Measurements from ENCODE around the gene UQCR11. TPM values are rescaled to one million over a fixed set of nuclear protein-coding genes. Genes with fewer than 3 reads are reported as not detected.

UQCR11 gene
- total and polyA plus RNA-seq, 8 donors = 32.2 to 659 (median 153) TPM

DNA sequence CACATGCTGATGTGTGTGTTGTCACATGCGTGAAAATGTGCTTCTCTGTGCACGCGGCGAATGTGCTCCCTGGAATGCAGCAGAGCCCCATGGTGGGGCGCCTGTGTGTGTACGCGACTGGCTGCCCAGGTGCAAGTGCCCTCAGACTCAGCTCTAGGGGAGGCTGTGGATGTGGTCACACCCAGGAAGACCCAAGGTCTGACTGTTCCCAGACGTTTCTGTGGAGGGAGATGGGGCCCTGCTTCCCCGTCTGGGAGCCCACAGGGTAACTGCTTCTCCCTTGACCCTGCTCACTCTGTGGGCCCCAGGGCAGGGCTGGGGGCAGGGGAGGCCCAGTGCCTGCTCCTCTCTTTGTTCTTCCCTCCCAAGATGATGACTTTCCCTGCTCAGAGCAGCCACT lies 7.9 kb upstream of the UQCR11 start:
- peaks cover 44 to 83% (median 78%) of the 10 kb centered on the region in 4 donors for H3K36me3 ChIP-seq
- H3K27me3 ChIP-seq = no peaks in the 10 kb centered on the region
- H3K4me1 ChIP-seq = peaks cover 0 to 8% (median 3%) of the 10 kb centered on the region in 4 donors
- H3K9me3 ChIP-seq = no peaks in the 10 kb centered on the region
- intact Hi-C loops (cut with DNase I; ENCODE audit: low total_unique reads) = loop anchor here (5.0 kb wide), 1 partner anchor 34 kb away; no protein-coding TSS in a partner anchor
- DNase-seq = no peak
- TF ChIP-seq EP300 (IDR thresholded peaks at IDR 0.05) (no peak), POLR2AphosphoS5 (IDR thresholded peaks at IDR 0.05) (no peak), POLR2A (IDR thresholded peaks at IDR 0.05) (no peak)
- TF ChIP-seq, protein P1, sequence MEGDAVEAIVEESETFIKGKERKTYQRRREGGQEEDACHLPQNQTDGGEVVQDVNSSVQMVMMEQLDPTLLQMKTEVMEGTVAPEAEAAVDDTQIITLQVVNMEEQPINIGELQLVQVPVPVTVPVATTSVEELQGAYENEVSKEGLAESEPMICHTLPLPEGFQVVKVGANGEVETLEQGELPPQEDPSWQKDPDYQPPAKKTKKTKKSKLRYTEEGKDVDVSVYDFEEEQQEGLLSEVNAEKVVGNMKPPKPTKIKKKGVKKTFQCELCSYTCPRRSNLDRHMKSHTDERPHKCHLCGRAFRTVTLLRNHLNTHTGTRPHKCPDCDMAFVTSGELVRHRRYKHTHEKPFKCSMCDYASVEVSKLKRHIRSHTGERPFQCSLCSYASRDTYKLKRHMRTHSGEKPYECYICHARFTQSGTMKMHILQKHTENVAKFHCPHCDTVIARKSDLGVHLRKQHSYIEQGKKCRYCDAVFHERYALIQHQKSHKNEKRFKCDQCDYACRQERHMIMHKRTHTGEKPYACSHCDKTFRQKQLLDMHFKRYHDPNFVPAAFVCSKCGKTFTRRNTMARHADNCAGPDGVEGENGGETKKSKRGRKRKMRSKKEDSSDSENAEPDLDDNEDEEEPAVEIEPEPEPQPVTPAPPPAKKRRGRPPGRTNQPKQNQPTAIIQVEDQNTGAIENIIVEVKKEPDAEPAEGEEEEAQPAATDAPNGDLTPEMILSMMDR (IDR thresholded peaks at IDR 0.05) = no peak
- no peak overlapping the region for H3K4me3 ChIP-seq
- 77 to 88% (median 84%) methylated on average over 9 of the region's 9 CpGs for WGBS, 5 donors
- H3K27ac ChIP-seq = no peak overlapping the region

- no peak overlapping the region for H3K4me3 ChIP-seq
- TF ChIP-seq POLR2AphosphoS5 (IDR thresholded peaks at IDR 0.05) (no peak), EP300 (IDR thresholded peaks at IDR 0.05) (no peak), POLR2A (IDR thresholded peaks at IDR 0.05) (no peak)
- intact Hi-C loops (cut with DNase I; ENCODE audit: low total_unique reads) = loop anchor here (5.0 kb wide), 1 partner anchor 35 kb away; no protein-coding TSS in a partner anchor
- no peak overlapping the region for H3K27ac ChIP-seq
- H3K27me3 ChIP-seq = no peaks in the 10 kb centered on the region
- DNase-seq = no peak
- no peaks in the 10 kb centered on the region for H3K9me3 ChIP-seq
- H3K4me1 ChIP-seq = peaks cover 0 to 8% (median 3%) of the 10 kb centered on the region in 4 donors
- H3K36me3 ChIP-seq = peaks cover 44 to 75% (median 71%) of the 10 kb centered on the region in 4 donors
- WGBS, 5 donors = 92 to 96% (median 95%) methylated on average over 39 of the region's 39 CpGs
Measured at GRCh38 chr19:1612114-1613086, 7.1 kb upstream of the UQCR11 start.

GRCh38 chr19:1611353-1611752 lies 6.1 kb upstream of the UQCR11 start:
- no peaks in the 10 kb centered on the region for H3K27me3 ChIP-seq
- peaks cover 2 to 13% (median 3%) of the 10 kb centered on the region in 4 donors for H3K4me1 ChIP-seq
- no peak overlapping the region for H3K4me3 ChIP-seq
- WGBS, 5 donors = 87 to 96% (median 94%) methylated on average over 15 of the region's 15 CpGs
- H3K9me3 ChIP-seq = no peaks in the 10 kb centered on the region
- TF ChIP-seq, protein P1 (IDR thresholded peaks at IDR 0.05) = no peak
- TF ChIP-seq EP300 (IDR thresholded peaks at IDR 0.05) = no peak
- no peak for TF ChIP-seq POLR2AphosphoS5 (IDR thresholded peaks at IDR 0.05)
- no peak for TF ChIP-seq POLR2A (IDR thresholded peaks at IDR 0.05)
- intact Hi-C loops (cut with DNase I; ENCODE audit: low total_unique reads) = loop anchor here (5.0 kb wide), 1 partner anchor 36 kb away; no protein-coding TSS in a partner anchor
- H3K27ac ChIP-seq = no peak overlapping the region
- peaks cover 44 to 68% (median 66%) of the 10 kb centered on the region in 4 donors for H3K36me3 ChIP-seq
- DNase-seq = no peak

DNA sequence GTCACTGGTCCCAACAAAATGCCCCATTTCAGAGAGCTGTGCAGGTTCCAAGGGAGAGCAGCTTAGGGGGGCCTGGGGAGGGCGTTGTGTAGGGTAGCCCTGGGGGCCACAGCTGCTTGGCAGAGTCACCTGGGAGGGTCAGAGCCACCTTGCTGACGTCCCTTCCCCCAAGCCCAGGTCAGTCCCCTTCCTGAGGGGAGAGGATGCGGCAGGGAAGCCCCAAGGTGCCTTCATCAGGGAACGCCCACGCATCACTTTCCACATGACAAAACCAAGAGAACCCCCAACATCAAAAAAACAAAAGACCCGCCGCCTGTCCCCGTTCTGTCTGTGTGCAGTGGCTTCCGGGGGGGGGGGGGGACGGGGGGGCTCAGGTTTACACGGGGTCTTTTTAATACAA lies 5.3 kb upstream of the UQCR11 start:
- intact Hi-C loops (cut with DNase I; ENCODE audit: low total_unique reads) = loop anchor here (5.0 kb wide), 1 partner anchor 37 kb away; no protein-coding TSS in a partner anchor
- no peak for TF ChIP-seq EP300 (IDR thresholded peaks at IDR 0.05)
- no peak for TF ChIP-seq POLR2A (IDR thresholded peaks at IDR 0.05)
- TF ChIP-seq POLR2AphosphoS5 (IDR thresholded peaks at IDR 0.05) = no peak
- TF ChIP-seq, protein P1 (IDR thresholded peaks at IDR 0.05) = no peak
- H3K36me3 ChIP-seq = peaks cover 40 to 60% (median 59%) of the 10 kb centered on the region in 4 donors

More for the DNA sequence above, 5.3 kb upstream of the UQCR11 start:
- H3K4me3 ChIP-seq = no peak overlapping the region
- no peaks in the 10 kb centered on the region for H3K9me3 ChIP-seq
- peaks cover 7 to 18% (median 9%) of the 10 kb centered on the region in 4 donors for H3K4me1 ChIP-seq
- no peaks in the 10 kb centered on the region for H3K27me3 ChIP-seq
- no peak overlapping the region for H3K27ac ChIP-seq
- DNase-seq = no peak
- WGBS, 5 donors = 69 to 81% (median 72%) methylated on average over 10 to 11 of the region's 11 CpGs

All from stomach (tissue), 9 donors.